Skin epidermis (tissue), 12 donors: ENCODE results near the gene BAHCC1.

Experiments
- H3K27ac ChIP-seq, 21 experiments: fragments of 200-600 bp; sonication (generic) in 11 of 21; one replicate each; pipeline ENCODE4 v1.5.0; 2020; ENCODE audit warnings: mild to moderate bottlenecking in 3 of 21, inconsistent platforms in 2 of 21, moderate library complexity in 2 of 21
- H3K4me3 ChIP-seq, 7 experiments: fragments of 200-600 bp; sonication (generic) in 2 of 7; one replicate each; pipeline ENCODE4 v1.5.0; 2020; ENCODE audit warnings: inconsistent platforms in 2 of 7, mild to moderate bottlenecking in 2 of 7, moderate library complexity in 1 of 7

BAHCC1 gene

DNA sequence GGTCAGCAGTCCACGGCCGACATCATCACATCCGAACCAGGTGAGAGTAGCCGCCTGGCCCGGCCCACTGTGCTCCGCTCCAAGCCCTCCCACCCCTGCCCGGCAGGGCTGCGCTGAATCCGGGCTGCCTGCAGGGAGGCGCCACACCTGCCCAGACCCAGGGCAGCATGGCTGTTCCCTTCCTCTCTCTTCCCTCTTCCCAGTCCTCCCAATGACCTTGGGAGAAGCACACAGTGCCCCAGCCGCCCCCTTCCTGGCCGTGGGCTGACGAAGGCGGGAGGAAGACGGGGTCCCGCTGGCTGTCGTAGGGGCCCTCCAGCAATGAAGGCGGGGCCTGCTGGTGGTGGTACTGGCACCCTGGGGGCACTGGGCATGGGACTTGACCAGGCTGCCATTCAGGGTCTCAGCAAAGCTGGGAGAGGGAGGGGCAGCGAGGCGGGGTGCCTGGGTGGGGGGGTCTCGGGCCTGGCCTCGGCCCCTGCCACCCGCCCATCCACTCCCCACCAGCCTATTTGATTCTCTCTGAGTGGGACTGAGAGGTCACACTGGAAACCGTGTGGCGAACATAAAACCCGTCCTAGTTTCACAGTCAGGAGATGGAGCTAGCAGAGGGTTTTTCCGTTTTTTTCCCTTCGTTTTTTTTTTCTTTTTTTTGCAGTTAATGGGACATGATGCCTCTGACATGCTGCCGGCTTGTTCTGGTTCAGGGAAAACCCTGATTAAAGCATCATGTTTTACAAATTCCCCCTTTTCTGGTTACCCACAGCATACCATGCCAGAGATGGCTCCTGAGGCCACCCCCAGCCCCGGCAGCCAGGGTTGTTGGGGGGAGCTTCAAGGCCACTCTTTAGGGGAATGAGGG lies 50.6 kb downstream of the BAHCC1 start:
- Histone ChIP-seq H3K4me3 (no peak overlapping the region), H3K27ac (no peak overlapping the region)

DNA sequence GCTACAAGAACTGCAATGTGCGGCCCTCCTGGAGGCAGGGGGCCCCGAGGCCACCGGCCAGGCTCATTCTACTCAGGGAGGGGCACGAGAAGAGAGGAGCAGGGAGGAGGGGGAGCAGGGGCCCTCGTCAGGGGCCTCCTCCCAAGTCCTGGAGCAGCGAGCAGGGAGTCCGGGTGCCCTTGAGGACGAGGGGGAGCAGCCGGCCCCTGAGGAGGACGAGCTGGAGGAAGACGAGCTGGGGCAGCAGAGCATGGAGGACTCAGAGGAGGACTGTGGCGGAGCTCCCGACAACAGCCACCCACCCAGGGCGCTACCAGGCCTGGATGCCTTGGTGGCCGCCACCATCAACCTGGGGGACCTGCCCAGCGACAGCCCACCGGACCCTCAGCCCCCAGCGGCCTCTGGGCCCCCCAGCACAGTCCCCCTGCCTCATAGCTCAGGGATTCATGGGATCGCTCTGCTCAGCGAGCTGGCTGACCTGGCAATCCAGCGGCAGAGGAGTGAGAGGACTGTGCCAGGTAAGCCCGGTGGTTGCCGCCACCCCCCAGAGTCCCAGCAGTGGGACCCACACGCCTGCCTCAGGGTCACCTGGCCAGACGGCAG lies 52.2 kb downstream of the BAHCC1 start:
- Histone ChIP-seq H3K4me3 (no peak overlapping the region), H3K27ac (no peak overlapping the region)

GRCh38 chr17:81448442-81448841 lies 53.2 kb downstream of the BAHCC1 start:
- Histone ChIP-seq H3K27ac (no peak overlapping the region), H3K4me3 (no peak overlapping the region)

DNA sequence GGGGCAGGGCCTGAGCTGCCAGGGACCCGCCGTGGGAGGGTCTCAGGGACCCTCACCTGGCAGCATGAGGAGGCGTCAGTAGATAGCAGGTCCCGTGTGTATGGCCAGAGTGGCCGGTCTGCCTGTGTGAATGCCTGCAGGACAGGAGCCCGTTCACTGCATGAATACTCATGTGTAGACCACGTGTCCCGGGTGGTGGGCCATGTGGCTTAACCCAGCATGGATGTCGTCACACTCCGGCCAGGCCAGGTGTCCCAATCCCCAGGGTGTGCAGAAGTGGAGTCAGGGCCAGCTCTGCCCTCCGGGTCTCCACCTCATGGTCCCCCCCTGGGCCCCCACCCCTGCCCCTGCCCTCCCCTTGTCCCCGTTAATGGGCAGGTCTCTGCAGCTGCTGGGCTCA lies 53.7 kb downstream of the BAHCC1 start:
- no peak overlapping the region for H3K4me3 ChIP-seq
- no peak overlapping the region for H3K27ac ChIP-seq

- no peak overlapping the region for H3K4me3 ChIP-seq
- no peak overlapping the region for H3K27ac ChIP-seq
Observed at GRCh38 chr17:81449351-81449750, 54.1 kb downstream of the BAHCC1 start.

GRCh38 chr17:81451823-81452222 lies 56.6 kb downstream of the BAHCC1 start:
- H3K27ac ChIP-seq: no peak overlapping the region
- H3K4me3 ChIP-seq: no peak overlapping the region

DNA sequence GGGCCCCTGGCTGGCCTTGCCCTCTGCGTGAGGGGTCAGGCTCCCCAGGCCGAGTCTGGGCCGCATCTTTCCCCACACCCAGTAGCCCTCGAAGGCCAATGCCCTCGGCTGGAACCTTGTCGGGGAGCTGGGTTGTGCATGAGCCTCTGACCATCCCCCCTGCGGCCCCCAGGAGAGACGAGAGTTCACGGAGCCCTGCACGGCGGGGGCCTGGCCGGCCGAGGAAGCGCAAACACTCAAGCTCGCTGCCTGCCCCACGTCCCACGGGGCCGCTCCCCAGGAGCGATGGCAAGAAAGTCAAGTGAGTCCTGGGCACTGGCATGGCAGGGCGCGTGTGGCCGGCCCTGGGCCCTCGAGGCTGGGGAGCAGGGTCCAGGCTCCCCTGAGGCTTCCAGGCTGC lies 57.3 kb downstream of the BAHCC1 start:
- no peak overlapping the region for H3K4me3 ChIP-seq
- no peak overlapping the region for H3K27ac ChIP-seq

- Histone ChIP-seq H3K4me3 (no peak overlapping the region), H3K27ac (no peak overlapping the region)
Observed at GRCh38 chr17:81453076-81453475, 57.8 kb downstream of the BAHCC1 start.

- Histone ChIP-seq H3K27ac (no peak overlapping the region), H3K4me3 (no peak overlapping the region)
Observed at GRCh38 chr17:81453712-81454111, 58.5 kb downstream of the BAHCC1 start.

DNA sequence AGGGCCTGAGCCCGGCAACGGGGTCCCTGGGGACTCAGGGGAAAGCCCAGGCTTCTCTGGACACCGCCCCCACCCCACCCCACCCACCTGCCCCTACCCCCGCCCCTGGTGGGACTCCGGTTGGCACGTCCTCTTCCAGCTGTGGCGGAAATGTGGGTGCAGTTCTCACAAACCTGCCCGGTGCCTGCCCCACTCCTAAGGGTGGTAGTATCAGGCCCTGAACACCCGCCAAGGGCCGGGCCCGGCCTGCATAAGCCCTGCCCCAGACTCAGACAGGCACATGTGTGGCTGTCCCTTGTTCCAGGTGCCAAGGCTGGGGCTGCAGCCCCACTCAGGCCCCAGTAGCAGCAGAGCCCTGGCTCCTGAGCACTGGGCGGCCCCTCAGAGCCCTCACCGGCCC lies 59.2 kb downstream of the BAHCC1 start:
- Histone ChIP-seq H3K4me3 (no peak overlapping the region), H3K27ac (no peak overlapping the region)

DNA sequence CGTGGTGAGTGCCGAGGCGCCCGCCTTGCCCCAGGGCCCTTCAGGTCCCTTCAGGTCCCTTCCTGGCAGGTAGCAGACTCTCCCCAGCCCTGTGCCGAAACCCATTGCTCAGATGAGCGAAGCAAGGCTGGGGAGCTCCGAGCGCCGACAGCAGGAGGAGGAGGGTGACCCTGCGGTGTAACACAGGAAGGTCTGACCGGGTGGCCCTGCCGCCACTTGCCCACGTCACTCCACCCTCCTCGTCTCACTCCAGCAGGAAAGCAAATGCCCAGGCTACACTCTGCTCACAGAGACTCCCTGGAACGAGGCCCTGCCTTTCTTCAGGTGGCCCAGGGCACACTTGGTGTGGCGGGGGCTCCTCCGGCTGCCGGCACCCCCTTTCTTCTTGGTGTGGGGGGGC lies 60.1 kb downstream of the BAHCC1 start:
- no peak overlapping the region for H3K4me3 ChIP-seq

GRCh38 chr17:81456091-81456490 lies 60.8 kb downstream of the BAHCC1 start:
- H3K4me3 ChIP-seq: no peak overlapping the region
- no peak overlapping the region for H3K27ac ChIP-seq

More for the DNA sequence above, 60.1 kb downstream of the BAHCC1 start:
- no peak overlapping the region for H3K27ac ChIP-seq

DNA sequence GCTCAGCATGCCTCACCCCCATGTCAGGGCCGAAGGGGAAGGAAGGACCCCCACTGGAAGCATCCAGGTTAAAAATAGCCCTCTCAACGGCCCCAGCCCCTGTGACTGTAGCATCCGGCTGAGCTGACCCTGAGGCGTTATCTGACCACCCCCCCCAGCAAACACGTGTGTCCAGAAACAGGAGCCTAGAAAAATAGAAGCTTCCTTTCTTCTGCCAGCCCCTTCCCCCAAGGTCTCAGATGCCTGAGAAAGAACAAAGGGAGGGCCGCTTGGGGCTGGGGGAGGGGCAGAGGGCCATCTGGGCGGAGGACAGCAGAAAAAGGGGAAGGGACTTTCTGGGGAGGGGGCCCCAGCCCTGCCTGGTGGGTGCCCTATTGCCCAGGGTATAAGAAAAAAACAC lies 61.5 kb downstream of the BAHCC1 start:
- Histone ChIP-seq H3K27ac (no peak overlapping the region), H3K4me3 (no peak overlapping the region)

- no peak overlapping the region for H3K4me3 ChIP-seq
- no peak overlapping the region for H3K27ac ChIP-seq
Observed at GRCh38 chr17:81457401-81457800, 62.1 kb downstream of the BAHCC1 start.

DNA sequence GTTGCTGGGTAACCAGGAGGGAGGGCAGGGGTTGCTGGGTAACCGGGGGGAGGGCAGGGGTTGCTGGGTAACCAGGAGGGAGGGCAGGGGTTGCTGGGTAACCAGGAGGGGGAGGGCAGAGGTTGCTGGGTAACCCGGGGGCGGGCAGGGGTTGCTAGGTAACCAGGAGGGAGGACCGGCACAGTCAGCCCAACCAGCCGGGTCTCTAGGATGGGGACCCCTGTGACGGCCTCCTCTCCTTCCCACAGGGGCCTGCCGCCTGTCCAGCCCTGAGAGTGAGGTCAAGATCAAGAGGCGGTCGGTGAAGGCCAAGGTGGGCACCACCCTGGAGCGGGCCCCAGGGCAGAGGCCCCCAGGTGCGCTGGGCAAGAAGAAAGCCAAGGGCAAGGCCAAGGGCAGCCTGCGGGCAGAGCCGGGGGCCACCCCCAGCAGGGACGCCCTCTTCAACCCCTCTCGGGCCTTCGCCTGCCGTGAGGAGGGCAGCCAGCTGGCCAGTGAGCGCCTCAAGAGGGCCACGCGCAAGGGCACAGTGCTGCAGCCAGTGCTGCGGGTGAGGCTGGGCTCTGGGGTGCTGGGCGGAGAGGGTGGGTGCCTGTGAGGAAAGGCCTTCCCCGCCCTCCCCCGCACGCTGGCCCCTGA lies 62.8 kb downstream of the BAHCC1 start:
- no peak overlapping the region for H3K4me3 ChIP-seq
- no peak overlapping the region for H3K27ac ChIP-seq

- Histone ChIP-seq H3K4me3 (no peak overlapping the region), H3K27ac (no peak overlapping the region)
Observed at GRCh38 chr17:81458628-81459027, 63.4 kb downstream of the BAHCC1 start.

DNA sequence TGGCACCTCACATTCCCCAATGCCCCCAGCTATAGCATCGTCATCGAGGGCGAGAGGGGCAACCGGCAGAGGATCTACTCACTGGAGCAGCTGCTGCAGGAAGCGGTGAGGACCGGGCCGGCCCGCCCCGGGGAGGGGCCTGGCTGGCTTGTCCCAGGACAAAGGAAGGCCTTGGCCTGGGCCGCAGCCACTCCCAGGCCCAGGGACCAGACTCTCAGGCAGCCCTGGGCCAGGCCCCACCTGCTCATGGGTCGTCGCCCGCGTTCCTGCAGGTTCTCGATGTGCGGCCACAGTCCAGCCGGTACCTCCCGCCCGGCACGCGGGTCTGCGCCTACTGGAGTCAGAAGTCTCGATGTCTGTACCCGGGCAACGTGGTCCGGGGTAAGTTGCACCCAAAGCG lies 64.0 kb downstream of the BAHCC1 start:
- no peak overlapping the region for H3K27ac ChIP-seq
- H3K4me3 ChIP-seq: no peak overlapping the region

- Histone ChIP-seq H3K4me3 (no peak overlapping the region), H3K27ac (no peak overlapping the region)
Observed at GRCh38 chr17:81459864-81460263, 64.6 kb downstream of the BAHCC1 start.

GRCh38 chr17:81460856-81461460 lies 65.7 kb downstream of the BAHCC1 start:
- H3K4me3 ChIP-seq: no peak overlapping the region
- no peak overlapping the region for H3K27ac ChIP-seq

GRCh38 chr17:81461607-81462500 lies 66.6 kb downstream of the BAHCC1 start:
- Histone ChIP-seq H3K27ac (no peak overlapping the region), H3K4me3 (no peak overlapping the region)
